ENCODE measurements around the gene SLC38A2. TPM values are rescaled to one million over a fixed set of nuclear protein-coding genes. Genes with fewer than 3 reads are reported as not detected.
A peak's percentile ranks its signal among the peaks of the same experiment; 100 is the strongest.

Gene SLC38A2
- total and polyA plus RNA-seq, 2 experiments from 2014 or later: 181 to 718 TPM

DNA sequence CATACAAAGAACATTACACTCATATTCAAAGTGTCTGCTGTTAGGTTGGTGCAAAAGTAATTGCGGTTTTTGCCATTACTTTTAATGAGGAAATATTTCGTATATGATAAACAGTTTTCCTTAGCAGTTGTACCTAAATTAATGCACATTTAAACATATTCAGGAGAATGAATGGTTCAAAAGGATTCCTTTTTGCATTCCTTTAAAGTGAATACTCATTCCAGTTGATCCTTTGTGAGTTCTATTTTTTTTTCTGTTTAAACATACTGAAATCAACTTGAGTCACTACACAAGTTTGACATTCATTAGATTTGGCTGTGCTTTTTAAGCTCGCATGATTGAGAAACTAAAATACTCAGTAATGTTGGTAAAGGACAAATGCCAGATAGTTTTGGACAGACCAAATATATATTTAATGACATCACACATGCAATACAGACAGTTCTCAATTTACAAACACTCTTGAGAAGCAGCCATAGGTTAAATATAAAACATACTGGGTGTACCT is 13.8 kb upstream of the SLC38A2 start (continued):
- TF ChIP-seq, protein P1, sequence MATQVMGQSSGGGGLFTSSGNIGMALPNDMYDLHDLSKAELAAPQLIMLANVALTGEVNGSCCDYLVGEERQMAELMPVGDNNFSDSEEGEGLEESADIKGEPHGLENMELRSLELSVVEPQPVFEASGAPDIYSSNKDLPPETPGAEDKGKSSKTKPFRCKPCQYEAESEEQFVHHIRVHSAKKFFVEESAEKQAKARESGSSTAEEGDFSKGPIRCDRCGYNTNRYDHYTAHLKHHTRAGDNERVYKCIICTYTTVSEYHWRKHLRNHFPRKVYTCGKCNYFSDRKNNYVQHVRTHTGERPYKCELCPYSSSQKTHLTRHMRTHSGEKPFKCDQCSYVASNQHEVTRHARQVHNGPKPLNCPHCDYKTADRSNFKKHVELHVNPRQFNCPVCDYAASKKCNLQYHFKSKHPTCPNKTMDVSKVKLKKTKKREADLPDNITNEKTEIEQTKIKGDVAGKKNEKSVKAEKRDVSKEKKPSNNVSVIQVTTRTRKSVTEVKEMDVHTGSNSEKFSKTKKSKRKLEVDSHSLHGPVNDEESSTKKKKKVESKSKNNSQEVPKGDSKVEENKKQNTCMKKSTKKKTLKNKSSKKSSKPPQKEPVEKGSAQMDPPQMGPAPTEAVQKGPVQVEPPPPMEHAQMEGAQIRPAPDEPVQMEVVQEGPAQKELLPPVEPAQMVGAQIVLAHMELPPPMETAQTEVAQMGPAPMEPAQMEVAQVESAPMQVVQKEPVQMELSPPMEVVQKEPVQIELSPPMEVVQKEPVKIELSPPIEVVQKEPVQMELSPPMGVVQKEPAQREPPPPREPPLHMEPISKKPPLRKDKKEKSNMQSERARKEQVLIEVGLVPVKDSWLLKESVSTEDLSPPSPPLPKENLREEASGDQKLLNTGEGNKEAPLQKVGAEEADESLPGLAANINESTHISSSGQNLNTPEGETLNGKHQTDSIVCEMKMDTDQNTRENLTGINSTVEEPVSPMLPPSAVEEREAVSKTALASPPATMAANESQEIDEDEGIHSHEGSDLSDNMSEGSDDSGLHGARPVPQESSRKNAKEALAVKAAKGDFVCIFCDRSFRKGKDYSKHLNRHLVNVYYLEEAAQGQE (IDR thresholded peaks at IDR 0.05; ENCODE audit: unreplicated experiment): no peak
- TF ChIP-seq EZH2 (IDR thresholded peaks at IDR 0.05; ENCODE audit: low read depth, unreplicated experiment): no peak
- TF ChIP-seq ZNF114 (CRISPR knock-in tag; IDR thresholded peaks at IDR 0.05): no peak
- TF ChIP-seq JUNB (IDR thresholded peaks at IDR 0.05; ENCODE audit: unreplicated experiment): no peak
- TF ChIP-seq ZNF331 (CRISPR knock-in tag; IDR thresholded peaks at IDR 0.05; ENCODE audit: low read depth): no peak
- TF ChIP-seq CREB1 (CRISPR knock-in tag; IDR thresholded peaks at IDR 0.05; ENCODE audit: low read depth): no peak
- TF ChIP-seq, protein P2, sequence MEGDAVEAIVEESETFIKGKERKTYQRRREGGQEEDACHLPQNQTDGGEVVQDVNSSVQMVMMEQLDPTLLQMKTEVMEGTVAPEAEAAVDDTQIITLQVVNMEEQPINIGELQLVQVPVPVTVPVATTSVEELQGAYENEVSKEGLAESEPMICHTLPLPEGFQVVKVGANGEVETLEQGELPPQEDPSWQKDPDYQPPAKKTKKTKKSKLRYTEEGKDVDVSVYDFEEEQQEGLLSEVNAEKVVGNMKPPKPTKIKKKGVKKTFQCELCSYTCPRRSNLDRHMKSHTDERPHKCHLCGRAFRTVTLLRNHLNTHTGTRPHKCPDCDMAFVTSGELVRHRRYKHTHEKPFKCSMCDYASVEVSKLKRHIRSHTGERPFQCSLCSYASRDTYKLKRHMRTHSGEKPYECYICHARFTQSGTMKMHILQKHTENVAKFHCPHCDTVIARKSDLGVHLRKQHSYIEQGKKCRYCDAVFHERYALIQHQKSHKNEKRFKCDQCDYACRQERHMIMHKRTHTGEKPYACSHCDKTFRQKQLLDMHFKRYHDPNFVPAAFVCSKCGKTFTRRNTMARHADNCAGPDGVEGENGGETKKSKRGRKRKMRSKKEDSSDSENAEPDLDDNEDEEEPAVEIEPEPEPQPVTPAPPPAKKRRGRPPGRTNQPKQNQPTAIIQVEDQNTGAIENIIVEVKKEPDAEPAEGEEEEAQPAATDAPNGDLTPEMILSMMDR (conservative IDR thresholded peaks at IDR 0.05; ENCODE audit: low read depth in 2 of 2): no peak

DNA sequence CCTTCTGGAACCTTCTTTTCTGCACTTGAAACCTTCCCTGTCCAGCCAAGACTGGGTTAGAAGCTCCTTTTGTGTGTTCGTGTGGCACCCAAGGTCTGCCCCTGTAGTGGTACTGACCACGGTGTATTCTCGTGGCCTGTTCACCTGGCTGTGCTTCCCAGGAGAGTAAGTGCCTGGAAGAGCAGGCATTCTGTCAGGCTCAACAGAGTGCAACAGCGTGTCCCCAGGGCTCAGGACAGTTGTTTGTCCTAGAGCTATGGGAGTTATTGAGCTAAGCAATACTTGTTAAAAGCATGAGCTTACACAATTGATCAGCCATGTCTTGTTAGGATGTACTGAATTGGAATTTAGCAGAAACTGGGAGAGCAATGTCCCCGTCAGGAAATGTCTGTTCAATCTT is 12.9 kb upstream of the SLC38A2 start:
- Mint-ChIP-seq H3K27ac (peak overlapping the region; percentile 68), H3K36me3 (ENCODE audit: low read depth) (peaks cover 26% of the 10 kb centered on the region), H3K4me1 (peaks cover 65% of the 10 kb centered on the region), H3K27me3 (ENCODE audit: insufficient read depth, low read depth, poor library complexity) (peaks cover 2% of the 10 kb centered on the region), H3K4me3 (peak overlapping the region; percentile 84), H3K9me3 (peaks cover 3% of the 10 kb centered on the region; the same call in 1 of the 3 replicates)
- ATAC-seq (no peak), DNase-seq (ENCODE audit: low spot score) (peak; percentile 29)
- Histone ChIP-seq H3K4me3 (peak overlapping the region; percentile 72), H3K79me2 (replicated peaks; ENCODE audit: insufficient read depth) (peaks cover 20% of the 10 kb centered on the region), H3F3A (replicated peaks; ENCODE audit: low read depth) (peaks cover 7% of the 10 kb centered on the region; the same call in 1 of the 2 replicates), H3K36me3 (ENCODE audit: insufficient read depth) (no peaks in the 10 kb centered on the region; the same call in 1 of the 2 replicates), H3K4me1 (ENCODE audit: insufficient read depth) (peaks cover 65% of the 10 kb centered on the region), H3K27me3 (ENCODE audit: insufficient read depth) (no peaks in the 10 kb centered on the region), H3K27ac (ENCODE audit: low read depth) (no peak overlapping the region), H2AFZ (no peak overlapping the region), H4K20me1 (replicated peaks; ENCODE audit: insufficient read depth) (no peaks in the 10 kb centered on the region), H3K4me2 (peak overlapping the region; percentile 90), H3K9me2 (ENCODE audit: insufficient read depth) (no peaks in the 10 kb centered on the region)
- no peak for TF ChIP-seq ZNF331 (CRISPR knock-in tag; IDR thresholded peaks at IDR 0.05; ENCODE audit: low read depth)

Measured in GM23338 (cell line).